Upper lobe of left lung (tissue), 6 donors: ENCODE data around the gene GUK1. TPM values are rescaled to one million over a fixed set of nuclear protein-coding genes. Genes with fewer than 3 reads are reported as not detected.
A peak's percentile ranks its signal among the peaks of the same experiment; 100 is the strongest.

ENCODE experiments used
- ATAC-seq, 2 donors: fragments of 200-7000 bp; cut with Tn5 transposase; one replicate each; pipeline ENCODE4 v1.9.1; 2022; ENCODE audit warnings: mild to moderate bottlenecking in 2 of 2, moderate library complexity in 2 of 2; ENCODE audit not compliant: low FRiP score in 2 of 2
- DNase-seq, 2 donors: peaks; one replicate each; pipeline ENCODE4 v3.0.0-alpha.2; 2019 to 2020
- H3K27ac ChIP-seq, 4 donors: fragments of 200-600 bp; sonication (generic); one replicate each; pipeline ENCODE4 v1.5.1; 2016 to 2019
- H3K27me3 ChIP-seq, 4 donors: fragments of 200-600 bp; sonication (generic); one replicate each; pipeline ENCODE4 v1.5.1; 2017 to 2019
- H3K36me3 ChIP-seq, 4 donors: fragments of 200-600 bp; sonication (generic); one replicate each; pipeline ENCODE4 v1.5.1; 2016 to 2019
- H3K4me1 ChIP-seq, 4 donors: fragments of 200-600 bp; sonication (generic); one replicate each; pipeline ENCODE4 v1.5.1; 2018 to 2019
- H3K4me3 ChIP-seq, 4 donors: fragments of 200-600 bp; sonication (generic); one replicate each; pipeline ENCODE4 v1.5.1; 2017 to 2019; ENCODE audit warnings: mild to moderate bottlenecking in 2 of 4, moderate library complexity in 1 of 4
- H3K9me3 ChIP-seq, 4 donors: fragments of 200-600 bp; sonication (generic); one replicate each; pipeline ENCODE4 v1.5.1; 2018 to 2019
- EP300 ChIP-seq, 4 donors: sonication (generic); formaldehyde crosslinking; IDR thresholded peaks; one replicate each; pipeline ENCODE4 v1.5.1; 2017; ENCODE audit warnings: antibody characterized with exemption in 4 of 4, control low read depth in 2 of 4
- POLR2A ChIP-seq, 4 donors: fragments of 450-650 bp; IDR thresholded peaks; one replicate each; pipeline ENCODE4 v1.5.1; 2016 to 2017; ENCODE audit warnings: antibody characterized with exemption in 4 of 4, mild to moderate bottlenecking in 2 of 4
- POLR2AphosphoS5 ChIP-seq, 2 donors: sonication (generic); formaldehyde crosslinking; IDR thresholded peaks; one replicate each; pipeline ENCODE4 v1.5.1; 2017; ENCODE audit warnings: antibody characterized with exemption in 2 of 2
- WGBS, 2 donors: methylation state at CpG; one replicate each; pipeline ENCODE4 v1.1.5; 2017 to 2018; 5-methylcytosine and 5-hydroxymethylcytosine counted together
- total RNA-seq, 6 donors: library from RNA; depleted of rRNA in 4 of 6; stranded (reverse); fragments of >200 nt in 4 of 6; gene quantifications; one replicate each; pipeline versions ENCODE4 v1.1.0 to v1.2.1, GENCODE V29; 2016 to 2021
- TF ChIP-seq, protein P1 (sequence below), 6 experiments: fragments of 450-650 bp in 4 of 6; fragments of 200-600 bp in 2 of 6; sonication (generic) in 2 of 6; IDR thresholded peaks; one replicate each; pipeline ENCODE4 v1.5.1; 2016 to 2019; ENCODE audit warnings: antibody characterized with exemption in 6 of 6
- donor health status: DM: no; HTN: no; CAD: no; lungs with moderate emphysema.
- donor health status: DM: no; HTN: yes; CAD: no; lungs with severe emphysema.

The GUK1 gene
- total RNA-seq, 6 donors from 2014 or later = 198 to 385 (median 269) TPM

DNA sequence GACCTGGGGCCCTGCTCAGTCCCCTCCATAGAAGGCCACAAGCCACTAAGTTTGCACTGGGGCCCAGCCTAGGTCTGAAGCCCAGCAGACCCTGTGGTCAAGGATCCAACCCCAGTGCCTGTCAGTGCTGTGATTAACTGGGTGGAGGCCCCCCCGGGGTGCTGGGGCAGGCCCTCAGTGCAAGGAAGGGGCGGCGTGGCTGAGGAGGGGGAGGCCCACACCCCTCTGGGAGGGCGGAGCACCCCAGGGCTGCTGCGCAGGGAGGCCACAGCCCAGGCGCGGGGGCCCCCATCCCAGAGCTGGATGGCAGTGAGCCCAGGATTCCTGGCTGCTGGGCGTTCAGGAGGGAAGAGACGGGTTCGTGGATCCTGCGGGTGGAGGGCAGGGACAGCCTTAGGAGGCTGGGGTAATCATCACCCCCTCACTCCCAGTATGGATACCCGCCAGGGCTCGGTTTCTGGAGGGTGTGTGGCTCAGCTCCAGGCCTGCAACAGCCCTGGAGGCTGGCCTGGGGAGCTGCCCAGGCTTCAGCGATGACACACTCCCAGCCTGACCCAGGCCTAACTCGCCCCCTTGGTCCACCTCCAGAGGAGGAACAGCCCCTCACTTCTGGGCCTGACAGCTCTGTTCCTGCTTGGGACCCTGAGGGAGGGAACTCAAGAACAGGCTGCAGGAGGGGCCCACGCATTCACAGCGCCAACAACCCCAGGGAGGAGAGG, 10.5 kb downstream of the GUK1 start:
- H3K4me1 ChIP-seq = peaks cover 43 to 70% (median 62%) of the 10 kb centered on the region in 4 donors
- ATAC-seq (peak; percentile 24 to 73), DNase-seq (peak in 1 of 2 donors; percentile 84)
- H3K4me3 ChIP-seq = peak overlapping the region in 3 of 4 donors; percentile 8 to 42 (median 39)
- H3K9me3 ChIP-seq = no peaks in the 10 kb centered on the region
- peaks cover 0 to 41% (median 35%) of the 10 kb centered on the region in 4 donors for H3K36me3 ChIP-seq
- TF ChIP-seq EP300 (IDR thresholded peaks at IDR 0.05) (no peak), POLR2AphosphoS5 (IDR thresholded peaks at IDR 0.05) (no peak), POLR2A (IDR thresholded peaks at IDR 0.05) (no peak)
- TF ChIP-seq, protein P1, sequence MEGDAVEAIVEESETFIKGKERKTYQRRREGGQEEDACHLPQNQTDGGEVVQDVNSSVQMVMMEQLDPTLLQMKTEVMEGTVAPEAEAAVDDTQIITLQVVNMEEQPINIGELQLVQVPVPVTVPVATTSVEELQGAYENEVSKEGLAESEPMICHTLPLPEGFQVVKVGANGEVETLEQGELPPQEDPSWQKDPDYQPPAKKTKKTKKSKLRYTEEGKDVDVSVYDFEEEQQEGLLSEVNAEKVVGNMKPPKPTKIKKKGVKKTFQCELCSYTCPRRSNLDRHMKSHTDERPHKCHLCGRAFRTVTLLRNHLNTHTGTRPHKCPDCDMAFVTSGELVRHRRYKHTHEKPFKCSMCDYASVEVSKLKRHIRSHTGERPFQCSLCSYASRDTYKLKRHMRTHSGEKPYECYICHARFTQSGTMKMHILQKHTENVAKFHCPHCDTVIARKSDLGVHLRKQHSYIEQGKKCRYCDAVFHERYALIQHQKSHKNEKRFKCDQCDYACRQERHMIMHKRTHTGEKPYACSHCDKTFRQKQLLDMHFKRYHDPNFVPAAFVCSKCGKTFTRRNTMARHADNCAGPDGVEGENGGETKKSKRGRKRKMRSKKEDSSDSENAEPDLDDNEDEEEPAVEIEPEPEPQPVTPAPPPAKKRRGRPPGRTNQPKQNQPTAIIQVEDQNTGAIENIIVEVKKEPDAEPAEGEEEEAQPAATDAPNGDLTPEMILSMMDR (IDR thresholded peaks at IDR 0.05) = no peak
- H3K27me3 ChIP-seq = no peaks in the 10 kb centered on the region
- peak overlapping the region; percentile 80 to 96 (median 87) for H3K27ac ChIP-seq
- WGBS, 2 donors = 29 to 55% methylated on average over 6 of the region's 17 CpGs

DNA sequence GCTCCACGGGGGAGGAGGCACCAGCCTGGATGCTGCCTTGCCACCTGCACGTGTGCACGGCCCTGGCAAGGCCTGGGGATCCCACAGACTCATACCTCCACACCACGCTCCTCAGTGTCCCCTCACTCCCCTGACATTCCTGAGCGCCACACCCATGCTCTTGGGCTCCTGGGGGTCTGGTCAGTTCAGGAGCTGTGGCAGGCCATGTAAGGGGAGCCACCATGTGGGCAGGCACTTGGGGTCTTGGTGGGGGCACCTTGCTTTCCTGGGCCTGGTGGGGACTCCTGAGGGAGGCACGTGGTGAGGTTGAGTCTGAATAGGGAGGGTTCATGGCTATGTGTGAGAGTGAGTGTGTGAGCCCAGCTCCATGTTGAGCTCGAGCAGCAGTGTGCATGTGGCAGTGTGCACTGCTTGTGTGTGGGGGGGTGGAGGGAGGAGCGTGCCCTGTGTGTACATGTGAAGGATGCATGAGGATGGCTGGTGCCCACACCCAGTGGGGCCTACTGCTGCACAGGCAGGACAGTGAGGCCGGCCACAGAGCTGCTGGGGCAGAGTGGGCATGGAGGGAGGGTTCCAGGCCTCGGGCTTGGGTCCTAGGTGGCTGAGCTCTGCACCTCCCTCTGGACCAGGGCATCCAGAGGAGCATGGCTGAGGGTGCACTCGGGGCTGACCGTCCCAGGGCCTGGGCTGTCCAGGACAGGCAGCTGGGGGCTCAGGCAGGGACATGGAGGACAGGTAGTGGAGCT, 11.3 kb downstream of the GUK1 start:
- peak in 1 of 2 donors; percentile 58 for DNase-seq
- Histone ChIP-seq H3K9me3 (no peaks in the 10 kb centered on the region), H3K27me3 (no peaks in the 10 kb centered on the region), H3K4me3 (peak overlapping the region in 2 of 4 donors; percentile 39 to 42), H3K27ac (peak overlapping the region; percentile 80 to 96 (median 87)), H3K36me3 (peaks cover 0 to 34% (median 28%) of the 10 kb centered on the region in 4 donors), H3K4me1 (peaks cover 43 to 70% (median 62%) of the 10 kb centered on the region in 4 donors)
- peak in 1 of 2 donors; percentile 0 for ATAC-seq
- no peak for TF ChIP-seq EP300 (IDR thresholded peaks at IDR 0.05)
- TF ChIP-seq POLR2AphosphoS5 (IDR thresholded peaks at IDR 0.05) = no peak
- TF ChIP-seq POLR2A (IDR thresholded peaks at IDR 0.05) = no peak
- TF ChIP-seq, protein P1 (IDR thresholded peaks at IDR 0.05) = no peak
- WGBS, 2 donors = 68 to 71% methylated on average over 8 to 12 of the region's 12 CpGs

DNA sequence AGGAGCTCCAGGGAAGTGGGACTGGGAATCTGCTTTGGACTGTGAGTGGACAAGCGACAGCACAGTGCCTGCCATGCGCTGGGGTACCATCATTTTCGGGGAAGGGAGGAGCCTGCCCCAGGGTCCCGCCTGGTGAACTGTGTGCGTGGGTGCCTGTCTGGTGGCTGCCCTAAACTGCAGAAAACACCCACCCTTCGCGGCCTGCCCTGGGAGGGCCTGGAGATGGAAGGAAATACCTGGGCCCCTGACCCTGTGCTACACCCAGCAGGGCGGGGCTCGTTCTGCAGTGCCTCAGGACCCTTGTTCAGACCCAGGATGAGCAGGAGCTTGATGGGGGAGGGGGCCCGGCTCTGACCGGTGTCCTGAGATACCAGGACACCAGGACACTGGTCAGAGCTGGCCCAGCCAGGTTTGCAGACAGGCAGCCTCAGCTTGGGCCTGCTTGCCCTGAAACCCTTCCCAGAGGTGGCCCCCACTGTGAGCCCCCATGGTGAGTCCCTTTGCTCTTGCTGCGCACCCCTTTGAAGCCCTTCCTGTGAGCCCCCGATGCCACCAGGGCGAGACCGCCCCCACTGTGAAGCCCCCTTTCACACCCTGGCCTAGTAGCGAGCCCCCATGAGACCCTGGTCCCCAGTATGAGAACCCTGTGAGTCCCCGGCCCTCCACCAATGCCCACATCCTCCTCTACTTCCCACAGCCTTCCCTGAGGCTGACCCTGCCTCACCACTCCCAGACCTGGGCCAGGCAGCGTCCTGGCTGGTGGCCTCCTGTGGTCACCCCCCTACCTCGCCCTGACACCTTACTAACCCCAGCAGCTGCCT, 12.2 kb downstream of the GUK1 start:
- H3K27me3 ChIP-seq = no peaks in the 10 kb centered on the region
- H3K4me3 ChIP-seq = no peak overlapping the region
- TF ChIP-seq, protein P1 (IDR thresholded peaks at IDR 0.05) = no peak
- TF ChIP-seq POLR2AphosphoS5 (IDR thresholded peaks at IDR 0.05) (no peak), POLR2A (IDR thresholded peaks at IDR 0.05) (no peak), EP300 (IDR thresholded peaks at IDR 0.05) (no peak)
- H3K27ac ChIP-seq = peak overlapping the region in 3 of 4 donors; percentile 85 to 96 (median 89)
- ATAC-seq = no peak
- WGBS, 2 donors = 92 to 94% methylated on average over 17 of the region's 19 CpGs
- H3K4me1 ChIP-seq = peaks cover 43 to 62% (median 60%) of the 10 kb centered on the region in 4 donors
- peaks cover 0 to 24% (median 19%) of the 10 kb centered on the region in 4 donors for H3K36me3 ChIP-seq
- H3K9me3 ChIP-seq = no peaks in the 10 kb centered on the region
- DNase-seq = peak in 1 of 2 donors; percentile 68

DNA sequence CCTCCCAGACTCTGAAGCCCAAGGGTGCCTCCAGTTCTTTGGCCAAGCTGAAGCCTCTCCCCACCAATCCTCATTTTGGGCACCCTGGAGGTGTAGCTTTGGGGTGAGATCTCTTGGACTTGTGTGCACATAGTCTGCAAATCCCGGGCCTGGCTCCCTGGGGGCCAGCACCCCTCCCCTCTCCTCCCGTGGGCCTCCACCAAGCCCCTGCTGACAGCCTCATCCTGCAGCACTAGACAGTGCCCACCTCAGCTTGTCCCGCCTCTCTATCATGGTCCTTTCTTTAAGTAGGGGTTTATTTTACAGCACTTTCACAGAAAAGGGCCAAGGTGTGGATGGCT, 12.8 kb downstream of the GUK1 start:
- Histone ChIP-seq H3K4me1 (peaks cover 42 to 59% (median 56%) of the 10 kb centered on the region in 4 donors), H3K36me3 (peaks cover 0 to 18% (median 14%) of the 10 kb centered on the region in 4 donors), H3K27me3 (no peaks in the 10 kb centered on the region), H3K27ac (peak overlapping the region in 1 of 4 donors; percentile 96), H3K4me3 (no peak overlapping the region), H3K9me3 (no peaks in the 10 kb centered on the region)
- TF ChIP-seq POLR2AphosphoS5 (IDR thresholded peaks at IDR 0.05) (no peak), EP300 (IDR thresholded peaks at IDR 0.05) (no peak), POLR2A (IDR thresholded peaks at IDR 0.05) (no peak)
- TF ChIP-seq, protein P1 (IDR thresholded peaks at IDR 0.05) = no peak
- ATAC-seq = no peak
- 87 to 93% methylated on average over 3 of the region's 3 CpGs for WGBS, 2 donors
- no peak for DNase-seq
